Caco-2 (cell line): ENCODE data around the gene USP40. TPM values are rescaled to one million over a fixed set of nuclear protein-coding genes. Genes with fewer than 3 reads are reported as not detected.
A peak's percentile ranks its signal among the peaks of the same experiment; 100 is the strongest.

Experiments
- BruUV-seq: library from RNA; stranded (reverse); fragments of 400-500 nt; replicated peaks from 2 replicates; lab custom pipeline; 2021; lab: Mats Ljungman, UMichigan
- CTCF ChIA-PET: fragments of 300-600 bp; sonication (Branson Sonifier 250); formaldehyde crosslinking; loops from one replicate; lab custom pipeline; 2022; ENCODE audit warnings: antibody characterized with exemption; lab: Charles Lee
- POLR2A ChIA-PET: fragments of 300-600 bp; sonication (Branson Sonifier 250); formaldehyde crosslinking; loops from one replicate; lab custom pipeline; 2022; ENCODE audit warnings: antibody characterized with exemption; lab: Charles Lee
- DNase-seq, 2 experiments: peaks; one replicate each; pipeline versions ENCODE4 v3.0.0 to v3.0.0-alpha.2; 2020 to 2022
- H3K27me3 ChIP-seq: replicated peaks from 2 replicates; pipeline ENCODE4 v1.6.0; 2011; ENCODE audit warnings: low read length; ENCODE audit not compliant: control insufficient read depth, insufficient read depth
- H3K36me3 ChIP-seq: 2 replicates; pipeline ENCODE4 v1.5.1; 2011; ENCODE audit warnings: low read length; ENCODE audit not compliant: control insufficient read depth, insufficient read depth
- H3K4me1 ChIP-seq: fragments of 250-450 bp; sonication (Bioruptor Pico); 2 replicates; pipeline ENCODE4 v1.5.1; 2020; ENCODE audit warnings: mild to moderate bottlenecking
- H3K4me3 ChIP-seq: 2 replicates; pipeline ENCODE4 v1.5.1; 2011; ENCODE audit warnings: low read depth, mild to moderate bottlenecking, control low read depth, low read length
- H3K9me3 ChIP-seq: fragments of 250-450 bp; sonication (Bioruptor Pico); 2 replicates; pipeline ENCODE4 v1.5.1; 2020; ENCODE audit warnings: mild to moderate bottlenecking, moderate library complexity
- H3K27ac Mint-ChIP-seq: one replicate; pipeline ENCODE4 v1.8.0; 2022; ENCODE audit warnings: mixed read lengths; ENCODE audit not compliant: unreplicated experiment
- H3K27me3 Mint-ChIP-seq: one replicate; pipeline ENCODE4 v1.8.0; 2022; ENCODE audit warnings: mixed read lengths; ENCODE audit not compliant: insufficient read depth, unreplicated experiment
- H3K36me3 Mint-ChIP-seq: one replicate; pipeline ENCODE4 v1.8.0; 2022; ENCODE audit warnings: mild to moderate bottlenecking, mixed read lengths; ENCODE audit not compliant: insufficient read depth, unreplicated experiment
- H3K4me1 Mint-ChIP-seq: one replicate; pipeline ENCODE4 v1.8.0; 2022; ENCODE audit warnings: low read depth, mixed read lengths; ENCODE audit not compliant: unreplicated experiment
- H3K4me3 Mint-ChIP-seq: one replicate; pipeline ENCODE4 v1.8.0; 2022; ENCODE audit warnings: mild to moderate bottlenecking, moderate library complexity, mixed read lengths; ENCODE audit not compliant: unreplicated experiment
- H3K9me3 Mint-ChIP-seq: one replicate; pipeline ENCODE4 v1.8.0; 2022; ENCODE audit warnings: mixed read lengths; ENCODE audit not compliant: unreplicated experiment
- intact Hi-C: fragments of 100-400 bp; cut with micrococcal nuclease; formaldehyde crosslinking; loops from one replicate; pipeline ENCODE4 v1.10.0; 2022; ENCODE audit not compliant: unreplicated experiment
- total RNA-seq: library from RNA; stranded (reverse); gene quantifications from 2 replicates; pipeline ENCODE4 v1.2.3, GENCODE V29; 2022
- TF ChIP-seq, protein P1 (sequence below), 2 experiments: fragments of 200-600 bp in 1 of 2; IDR thresholded peaks; 1 replicate in 1 of 2; 2 replicates in 1 of 2; pipeline versions ENCODE4 v1.5.1 to v1.8.0; 2011 to 2022; ENCODE audit warnings: antibody characterized with exemption in 1 of 2, control low read depth in 1 of 2, inconsistent platforms in 1 of 2, low read depth in 1 of 2, low read length in 1 of 2, mild to moderate bottlenecking in 1 of 2, moderate library complexity in 1 of 2; ENCODE audit not compliant: insufficient read depth in 1 of 2, severe bottlenecking in 1 of 2, unreplicated experiment in 1 of 2

The USP40 gene
- total RNA-seq, 1 experiment from 2014 or later: 27.8 TPM

DNA sequence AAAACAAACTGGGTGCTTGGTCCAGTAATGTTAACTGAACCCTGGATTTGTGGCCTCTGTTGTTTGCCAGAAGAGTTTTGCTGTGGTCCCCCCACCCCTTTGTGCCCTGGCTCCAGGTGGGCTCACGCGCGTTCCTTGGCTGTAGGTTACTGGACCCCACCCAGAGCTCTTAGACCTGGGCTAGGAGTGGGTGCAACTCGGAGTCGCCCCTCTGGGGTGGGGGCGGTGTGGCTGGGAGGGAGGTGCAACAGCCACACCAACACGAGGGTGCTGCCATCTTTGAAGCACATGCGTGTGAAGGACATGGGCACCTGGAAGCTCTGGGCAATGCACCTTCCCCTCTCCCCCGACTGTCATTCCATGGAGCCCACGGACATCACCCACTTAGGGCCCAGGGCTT lies 92.7 kb downstream of the USP40 start:
- CTCF ChIA-PET: no interaction called here
- Histone ChIP-seq H3K9me3 (no peaks in the 10 kb centered on the region), H3K4me1 (no peaks in the 10 kb centered on the region), H3K36me3 (no peaks in the 10 kb centered on the region), H3K4me3 (no peak overlapping the region), H3K27me3 (no peaks in the 10 kb centered on the region)
- POLR2A ChIA-PET: no interaction called here
- Mint-ChIP-seq H3K36me3 (peaks cover 71% of the 10 kb centered on the region), H3K27me3 (no peaks in the 10 kb centered on the region), H3K4me1 (no peaks in the 10 kb centered on the region), H3K4me3 (no peak overlapping the region), H3K27ac (no peak overlapping the region), H3K9me3 (no peaks in the 10 kb centered on the region)
- TF ChIP-seq, protein P1, sequence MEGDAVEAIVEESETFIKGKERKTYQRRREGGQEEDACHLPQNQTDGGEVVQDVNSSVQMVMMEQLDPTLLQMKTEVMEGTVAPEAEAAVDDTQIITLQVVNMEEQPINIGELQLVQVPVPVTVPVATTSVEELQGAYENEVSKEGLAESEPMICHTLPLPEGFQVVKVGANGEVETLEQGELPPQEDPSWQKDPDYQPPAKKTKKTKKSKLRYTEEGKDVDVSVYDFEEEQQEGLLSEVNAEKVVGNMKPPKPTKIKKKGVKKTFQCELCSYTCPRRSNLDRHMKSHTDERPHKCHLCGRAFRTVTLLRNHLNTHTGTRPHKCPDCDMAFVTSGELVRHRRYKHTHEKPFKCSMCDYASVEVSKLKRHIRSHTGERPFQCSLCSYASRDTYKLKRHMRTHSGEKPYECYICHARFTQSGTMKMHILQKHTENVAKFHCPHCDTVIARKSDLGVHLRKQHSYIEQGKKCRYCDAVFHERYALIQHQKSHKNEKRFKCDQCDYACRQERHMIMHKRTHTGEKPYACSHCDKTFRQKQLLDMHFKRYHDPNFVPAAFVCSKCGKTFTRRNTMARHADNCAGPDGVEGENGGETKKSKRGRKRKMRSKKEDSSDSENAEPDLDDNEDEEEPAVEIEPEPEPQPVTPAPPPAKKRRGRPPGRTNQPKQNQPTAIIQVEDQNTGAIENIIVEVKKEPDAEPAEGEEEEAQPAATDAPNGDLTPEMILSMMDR (IDR thresholded peaks at IDR 0.05; ENCODE audit: insufficient read depth in 1 of 2, low read depth in 1 of 2, low read length in 1 of 2, severe bottlenecking in 1 of 2, unreplicated experiment in 1 of 2): no peak
- BruUV-seq: no TSS peak
- intact Hi-C loops: no loop called here
- DNase-seq: no peak

DNA sequence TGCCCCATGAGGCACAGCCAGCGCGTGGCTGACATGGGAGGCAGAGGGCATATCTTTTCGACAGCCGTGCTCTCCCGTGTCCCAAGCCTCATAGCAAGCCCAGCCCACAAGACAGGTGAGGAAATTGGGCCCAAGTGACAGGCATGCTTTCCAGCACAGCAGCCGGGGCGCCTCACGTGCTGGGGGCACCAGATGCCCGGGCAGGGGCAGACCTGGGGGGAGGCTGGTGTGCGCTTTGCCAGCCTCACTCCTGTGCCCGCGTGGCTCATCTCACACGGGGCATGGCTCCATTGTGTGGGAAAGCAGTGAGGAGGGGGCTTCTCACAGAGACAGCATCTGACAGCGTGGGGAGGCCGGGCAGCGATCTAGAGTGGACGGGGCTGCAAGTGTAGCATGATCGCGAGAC lies 93.2 kb downstream of the USP40 start:
- H3K4me3 ChIP-seq: no peak overlapping the region
- no peaks in the 10 kb centered on the region for H3K36me3 ChIP-seq
- no peaks in the 10 kb centered on the region for H3K9me3 ChIP-seq
- peaks cover 71% of the 10 kb centered on the region for H3K36me3 Mint-ChIP-seq
- no peaks in the 10 kb centered on the region for H3K4me1 Mint-ChIP-seq
- no peak overlapping the region for H3K4me3 Mint-ChIP-seq
- H3K4me1 ChIP-seq: no peaks in the 10 kb centered on the region
- no peak overlapping the region for H3K27ac Mint-ChIP-seq
- CTCF ChIA-PET: no interaction called here
- no peak for DNase-seq
- TF ChIP-seq, protein P1 (IDR thresholded peaks at IDR 0.05; ENCODE audit: insufficient read depth in 1 of 2, low read depth in 1 of 2, low read length in 1 of 2, severe bottlenecking in 1 of 2, unreplicated experiment in 1 of 2): no peak
- no peaks in the 10 kb centered on the region for H3K9me3 Mint-ChIP-seq
- no peaks in the 10 kb centered on the region for H3K27me3 ChIP-seq
- no TSS peak for BruUV-seq
- POLR2A ChIA-PET: no interaction called here
- no peaks in the 10 kb centered on the region for H3K27me3 Mint-ChIP-seq
- intact Hi-C loops: no loop called here

DNA sequence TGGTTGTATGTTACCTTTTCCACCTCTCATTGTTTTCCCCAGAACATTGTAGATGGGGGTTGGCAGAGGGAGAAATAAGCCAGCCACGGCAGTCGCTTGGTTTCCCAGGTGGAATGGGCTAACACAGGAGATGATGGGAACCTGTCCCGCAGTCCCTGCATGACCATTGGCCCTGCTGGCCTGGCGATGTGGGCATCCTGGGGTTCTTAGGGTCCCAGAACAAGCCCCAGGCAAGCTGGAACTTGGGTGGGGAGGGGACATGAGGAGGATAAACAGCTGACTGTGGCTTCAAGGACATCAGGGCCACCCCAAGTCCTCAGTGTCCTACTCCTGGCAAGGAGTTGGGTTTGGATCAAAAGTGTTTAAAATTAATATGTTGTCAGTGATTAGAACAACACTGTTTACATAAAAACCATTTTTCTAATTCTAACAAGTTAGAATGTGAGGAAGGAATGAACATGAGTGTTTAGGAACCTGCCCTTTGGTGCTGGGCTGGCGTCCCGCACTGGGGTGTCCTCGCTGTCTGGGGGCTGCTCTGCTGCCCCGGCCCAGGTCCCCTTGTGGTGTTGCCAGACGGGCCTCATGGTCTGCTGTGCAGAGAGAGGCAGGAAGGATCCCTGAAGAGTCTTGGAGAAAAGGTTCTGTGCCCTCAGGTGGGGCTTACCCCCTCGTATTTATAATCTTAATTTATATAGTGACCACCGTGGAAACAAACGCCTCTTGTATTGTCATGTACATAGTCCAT lies 95.1 kb downstream of the USP40 start:
- Mint-ChIP-seq H3K4me3 (no peak overlapping the region), H3K27ac (no peak overlapping the region), H3K4me1 (no peaks in the 10 kb centered on the region), H3K36me3 (peaks cover 81% of the 10 kb centered on the region), H3K27me3 (no peaks in the 10 kb centered on the region), H3K9me3 (no peaks in the 10 kb centered on the region)
- Histone ChIP-seq H3K27me3 (no peaks in the 10 kb centered on the region), H3K36me3 (no peaks in the 10 kb centered on the region), H3K4me3 (no peak overlapping the region), H3K4me1 (no peaks in the 10 kb centered on the region), H3K9me3 (no peaks in the 10 kb centered on the region)
- DNase-seq: no peak
- TSS peak; percentile 54 for BruUV-seq
- intact Hi-C loops: no loop called here
- POLR2A ChIA-PET: no interaction called here
- CTCF ChIA-PET: no interaction called here
- TF ChIP-seq, protein P1 (IDR thresholded peaks at IDR 0.05; ENCODE audit: insufficient read depth in 1 of 2, low read depth in 1 of 2, low read length in 1 of 2, severe bottlenecking in 1 of 2, unreplicated experiment in 1 of 2): no peak
